ENCODE data around the gene DOCK8. TPM values are rescaled to one million over a fixed set of nuclear protein-coding genes. Genes with fewer than 3 reads are reported as not detected.

DOCK8 gene
- total RNA-seq, 1 donor from 2014 or later: 22.8 TPM

DNA sequence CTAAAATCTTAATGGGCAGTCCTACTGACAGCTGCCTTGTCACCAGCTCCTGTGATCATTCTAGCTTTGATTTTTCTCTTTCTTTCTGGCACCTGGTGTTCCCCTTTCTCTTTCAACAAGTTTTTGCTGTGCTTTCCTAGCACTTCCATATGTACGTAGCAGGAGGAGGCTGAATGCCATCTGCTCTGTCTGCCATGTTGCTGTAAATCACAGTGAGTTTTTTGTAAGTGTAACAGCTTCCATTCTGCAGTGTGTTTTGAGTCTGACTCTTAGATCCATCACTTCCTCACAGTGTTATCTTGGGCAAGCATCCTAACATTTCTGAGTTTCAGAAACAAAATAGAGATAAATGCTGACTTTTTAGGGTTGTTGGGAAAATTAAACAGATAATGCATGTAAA lies 247.9 kb downstream of the DOCK8 start:
- no peak for DNase-seq

GRCh38 chr9:463455-464171 lies 248.9 kb downstream of the DOCK8 start:
- DNase-seq: no peak

DNA sequence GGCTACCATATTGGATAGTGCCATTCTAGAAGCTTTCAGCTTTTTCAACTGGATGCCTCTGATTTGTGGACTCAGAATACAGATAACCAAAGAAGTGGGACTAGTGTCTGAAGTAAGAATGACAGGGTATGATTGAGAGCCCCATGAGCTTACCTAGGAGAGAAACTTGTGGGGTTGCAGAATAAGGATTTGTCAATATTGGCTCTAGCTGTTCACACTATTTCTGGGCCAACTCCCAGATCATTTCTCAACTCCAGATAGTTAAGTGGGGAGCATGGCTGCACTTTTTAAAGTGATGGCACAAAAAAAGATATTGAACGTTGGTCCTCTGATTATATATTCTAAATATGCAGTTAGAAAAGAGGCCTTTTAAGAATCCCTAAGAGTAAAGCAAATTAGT lies 252.1 kb downstream of the DOCK8 start:
- no peak for DNase-seq

DNA sequence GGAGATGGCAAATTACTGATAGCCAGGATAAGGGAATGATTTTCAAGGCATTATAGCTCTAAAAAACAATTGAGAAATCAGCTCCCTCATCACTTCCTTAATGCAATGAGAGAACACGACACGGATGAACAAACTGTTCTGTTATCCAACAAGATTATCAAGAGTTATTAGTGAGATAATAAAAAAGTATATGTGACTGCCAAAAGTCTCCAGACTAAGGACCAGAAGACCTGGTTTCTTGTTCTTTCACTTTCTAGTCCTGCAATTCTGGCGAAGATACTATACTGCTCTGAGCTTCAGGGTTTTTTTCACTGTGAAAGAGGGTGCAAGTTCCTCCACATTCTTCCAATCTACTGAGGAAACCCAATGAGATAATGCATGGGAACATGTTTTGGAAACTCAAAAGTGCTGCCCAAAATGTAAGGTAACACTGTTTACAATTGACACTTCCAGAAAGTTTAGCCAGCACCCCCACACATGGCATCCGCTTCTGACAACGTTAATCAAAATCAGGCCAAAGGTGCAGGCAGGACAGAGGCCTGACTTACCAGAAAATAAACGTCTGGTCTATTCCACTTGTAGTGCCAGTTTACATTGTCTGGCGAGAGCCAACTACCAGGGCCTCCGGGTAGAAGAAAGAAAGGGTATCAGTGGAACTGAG lies 254.2 kb downstream of the DOCK8 start:
- no peak for DNase-seq

DNA sequence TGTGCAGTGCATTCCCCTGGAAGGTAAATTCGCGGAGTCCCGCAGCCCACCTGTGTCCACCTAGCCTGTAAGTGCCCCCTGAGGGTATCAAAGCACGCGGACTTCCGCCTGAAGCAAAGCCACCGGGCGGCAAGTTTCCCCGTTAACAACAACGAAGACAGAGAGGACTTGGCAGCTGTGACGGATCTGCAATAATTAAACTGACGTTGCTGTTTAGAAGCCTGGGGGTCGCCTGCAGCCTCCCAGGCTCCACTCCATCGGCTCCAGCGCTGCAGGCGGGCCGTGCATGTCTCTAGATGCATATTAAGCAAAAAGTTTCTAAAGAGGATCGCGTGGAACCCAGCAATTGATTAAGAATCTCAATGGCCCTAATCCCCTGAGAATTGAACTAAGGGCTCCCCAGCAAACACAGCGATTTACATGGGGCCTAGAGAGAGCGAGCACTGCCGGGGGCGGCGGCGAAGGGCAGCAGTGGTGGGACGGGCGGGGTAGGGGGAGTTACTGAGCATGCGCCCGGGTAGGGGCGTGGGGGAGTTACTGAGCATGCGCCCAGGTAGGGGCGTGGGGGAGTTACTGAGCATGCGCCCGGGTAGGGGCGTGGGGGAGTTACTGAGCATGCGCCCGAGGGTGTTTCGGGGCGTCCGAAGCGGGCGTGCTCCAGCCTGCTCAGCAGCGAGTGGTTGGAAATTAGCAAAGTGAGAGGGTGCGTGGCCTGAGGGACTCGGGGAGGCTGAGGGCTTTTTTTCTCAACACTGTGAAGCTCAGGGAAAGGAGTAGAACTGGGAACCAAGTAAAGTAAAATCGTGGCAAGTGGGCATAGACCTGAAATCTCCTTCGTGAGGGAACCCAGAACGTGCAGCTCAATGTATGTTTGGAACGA lies 255.2 kb downstream of the DOCK8 start:
- DNase-seq: peak; percentile 96

DNA sequence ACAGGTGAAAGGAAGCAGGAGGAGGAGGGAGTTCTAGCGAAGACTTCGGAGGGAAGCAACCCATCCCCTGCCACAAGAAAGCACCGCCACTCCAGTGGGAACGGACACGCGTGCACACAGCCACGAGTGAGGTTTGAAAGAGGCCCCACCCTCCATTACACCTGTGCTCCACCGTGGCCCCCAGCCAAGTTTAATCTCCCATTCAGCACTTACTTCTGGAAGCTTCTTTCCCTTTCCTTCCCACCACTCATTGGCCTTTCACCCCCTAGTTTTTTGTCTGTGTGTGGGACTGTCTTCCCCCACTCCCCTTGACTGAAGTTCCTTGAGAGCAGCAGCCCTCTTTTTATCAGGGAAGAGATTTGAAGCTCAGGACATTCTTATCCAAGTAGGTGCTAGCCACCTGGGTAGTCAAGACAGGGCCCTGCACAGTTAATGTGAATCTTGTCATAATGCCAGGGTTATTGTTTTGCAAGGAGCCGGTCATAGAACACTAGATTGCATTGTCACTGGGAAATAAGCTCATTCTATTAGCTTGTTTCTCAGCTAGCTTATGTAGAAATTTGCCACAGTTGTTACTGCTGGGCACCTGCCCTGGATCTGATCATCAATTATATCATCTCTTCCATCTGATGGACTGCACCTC lies 256.0 kb downstream of the DOCK8 start:
- DNase-seq: no peak

- DNase-seq: no peak
Measured at GRCh38 chr9:471320-471719, 256.7 kb downstream of the DOCK8 start.

DNA sequence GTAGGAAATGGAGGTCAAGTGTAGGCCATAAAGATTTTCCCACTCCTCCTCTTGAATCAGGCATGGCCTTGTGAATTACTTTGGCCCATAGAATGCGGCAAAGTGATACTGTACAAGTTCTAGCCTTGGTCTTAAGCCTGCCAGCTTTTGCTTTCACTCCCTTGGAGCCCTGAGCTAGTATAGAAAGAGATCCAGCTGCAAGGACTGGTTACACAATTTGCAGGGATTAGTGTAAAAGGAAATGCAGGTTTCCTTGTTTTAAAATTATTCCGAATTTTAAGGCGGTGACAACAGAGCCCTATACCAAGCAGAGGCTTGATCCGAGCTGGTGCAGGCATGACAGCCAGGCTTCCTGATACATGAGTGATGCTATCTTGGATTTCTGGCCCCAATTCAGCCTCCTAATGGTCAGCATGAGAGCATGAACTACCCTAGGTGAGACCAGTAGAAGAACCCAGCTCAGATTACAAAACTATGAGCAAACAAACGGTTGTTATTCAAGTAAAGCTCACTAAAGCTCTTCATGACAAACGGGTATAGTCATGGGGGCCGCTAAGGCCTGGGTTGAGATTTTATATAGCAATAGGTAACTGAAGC lies 257.9 kb downstream of the DOCK8 start:
- no peak for DNase-seq

GRCh38 chr9:477193-477592 lies 262.5 kb downstream of the DOCK8 start:
- DNase-seq: no peak

- no peak for DNase-seq
Measured at GRCh38 chr9:479304-479970, 264.8 kb downstream of the DOCK8 start.

DNA sequence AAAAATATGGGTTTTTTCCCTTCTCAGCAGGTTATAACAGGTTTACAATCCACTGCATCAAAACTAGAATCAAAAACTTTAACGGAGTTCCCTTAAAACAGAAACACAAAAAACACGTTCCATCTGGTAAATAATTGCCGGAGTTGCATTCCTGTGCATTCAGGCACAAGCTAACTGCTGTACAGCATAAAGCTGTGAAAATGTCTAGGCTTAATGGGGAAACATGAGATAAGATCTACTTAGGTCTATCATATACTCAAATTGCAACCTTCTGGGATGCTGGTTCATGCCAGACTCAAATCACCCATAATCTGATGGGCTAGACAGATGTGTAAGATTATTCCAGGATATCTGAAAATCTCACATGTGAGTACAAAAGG lies 265.3 kb downstream of the DOCK8 start:
- DNase-seq: no peak

DNA sequence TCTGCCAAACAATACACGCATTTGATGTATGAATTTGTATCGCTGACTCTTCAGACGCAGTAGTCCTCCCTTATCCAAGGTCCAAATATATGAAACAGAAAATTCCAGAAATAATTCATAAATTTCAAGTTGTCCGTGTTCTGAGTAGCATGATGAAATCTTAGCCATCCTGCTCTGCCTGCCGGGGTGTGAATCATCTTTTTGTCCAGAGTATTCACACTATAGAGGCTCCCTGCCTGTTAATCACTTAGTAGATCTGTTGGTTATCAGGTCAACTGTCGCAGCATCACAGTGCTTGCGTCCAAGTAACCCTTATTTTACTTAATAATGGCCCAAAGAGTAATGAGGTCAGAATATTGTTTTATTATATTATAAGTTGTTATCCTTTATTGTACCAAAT lies 268.1 kb downstream of the DOCK8 start:
- DNase-seq: no peak

- DNase-seq: no peak
Measured at GRCh38 chr9:486156-486555, 271.5 kb downstream of the DOCK8 start.

DNA sequence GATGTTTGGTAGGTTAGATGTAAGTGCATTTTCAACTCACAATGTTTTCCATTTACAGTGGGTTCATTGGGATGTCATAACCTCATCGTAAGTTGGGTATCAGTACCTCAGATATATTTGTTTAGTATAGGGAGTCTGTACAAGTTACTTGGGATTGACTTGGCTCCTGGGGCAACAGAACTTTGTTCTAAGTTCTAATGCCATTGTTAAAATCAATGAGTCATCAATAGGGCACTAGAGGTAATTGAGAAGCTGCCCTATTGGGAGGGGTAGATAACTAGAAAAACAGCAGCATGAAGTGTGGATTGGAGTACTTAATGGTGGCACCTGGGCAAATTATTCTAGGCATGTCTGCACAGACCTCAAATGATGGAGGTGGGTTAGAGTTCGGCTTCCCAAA lies 272.8 kb downstream of the DOCK8 start:
- no peak for DNase-seq

DNA sequence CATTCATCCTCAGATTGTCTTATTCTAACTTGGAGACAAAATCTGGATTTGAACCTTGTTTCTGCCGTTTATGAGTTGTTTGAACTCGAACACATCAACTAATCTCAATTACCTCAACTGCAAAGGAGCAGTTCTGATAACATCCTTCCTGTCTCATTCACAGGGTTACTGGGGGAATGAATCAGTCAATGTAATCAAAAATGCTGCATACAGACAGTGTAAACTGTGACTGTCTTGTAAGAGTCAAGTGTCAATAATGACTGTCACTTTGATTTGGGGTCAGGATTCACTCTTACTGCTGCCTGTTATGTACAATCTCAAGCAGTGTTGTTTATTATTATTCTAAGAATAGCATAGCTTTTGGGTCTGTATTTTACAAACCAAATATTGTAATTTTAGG lies 273.8 kb downstream of the DOCK8 start:
- no peak for DNase-seq

- DNase-seq: no peak
Measured at GRCh38 chr9:489198-490197, 274.8 kb downstream of the DOCK8 start.

DNA sequence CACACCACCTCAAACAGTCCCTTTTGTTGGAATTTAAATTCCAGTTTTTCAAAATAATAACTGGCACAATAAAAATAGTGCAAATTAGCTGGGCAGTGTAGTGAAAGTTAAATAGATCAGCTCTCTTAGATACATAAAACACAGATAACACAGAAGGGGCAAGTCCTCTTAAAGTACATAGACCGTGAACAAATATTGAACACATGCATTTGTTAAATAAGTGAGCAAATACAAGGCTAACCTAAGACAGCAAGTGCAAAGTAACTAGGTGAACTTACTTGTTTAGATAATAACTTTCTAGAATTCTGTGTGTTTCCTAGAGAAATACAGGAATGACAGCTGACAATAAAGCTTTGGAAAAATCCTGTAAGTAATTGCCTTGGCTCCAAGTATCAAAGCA lies 280.1 kb downstream of the DOCK8 start:
- no peak for DNase-seq

GRCh38 chr9:495739-496138 lies 281.1 kb downstream of the DOCK8 start:
- DNase-seq: no peak

- DNase-seq: peak; percentile 11
Measured at GRCh38 chr9:503326-503725, 288.7 kb downstream of the DOCK8 start.
